CD4-positive, alpha-beta T cell treated with Interleukin-2 at 100 ng/mL for 4 hours (primary cell): Measurements from ENCODE around the gene TMPRSS11B.
"Not testable (repeated sequence)": the region's sequence is repeated elsewhere in the genome, so short reads cannot be mapped to it uniquely, and the experiment has no call there.

Experiments
- DNase-seq: peaks from one replicate; pipeline ENCODE4 v3.0.0-alpha.2; 2020; ENCODE audit warnings: low spot score

Gene TMPRSS11B

DNA sequence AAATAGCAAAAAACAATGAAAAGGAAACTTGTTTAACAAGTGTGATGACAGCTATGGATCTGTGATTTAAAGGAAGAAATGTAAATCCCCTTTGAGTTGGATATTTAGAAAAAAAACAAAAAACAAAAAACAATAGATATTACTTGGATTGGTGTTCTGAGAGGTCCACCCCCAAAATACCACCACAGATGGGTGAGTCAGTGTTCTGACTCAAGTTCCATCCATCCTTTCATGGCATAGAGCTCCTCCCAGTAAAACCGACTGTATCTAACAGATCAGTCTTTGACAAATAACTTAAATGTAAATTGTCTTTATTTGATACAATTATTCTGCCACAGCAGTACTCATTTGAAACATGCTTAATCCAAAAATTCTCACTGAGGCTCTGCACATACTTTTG is 27.4 kb downstream of the TMPRSS11B start:
- no peak for DNase-seq

- DNase-seq = no peak
Measured at GRCh38 chr4:68216501-68216900, 29.0 kb downstream of the TMPRSS11B start.

- DNase-seq = no peak
Measured at GRCh38 chr4:68209003-68209402, 36.5 kb downstream of the TMPRSS11B start.

- not testable (repeated sequence) for DNase-seq
Measured at GRCh38 chr4:68194305-68194704, 51.2 kb downstream of the TMPRSS11B start.

- DNase-seq = no peak
Measured at GRCh38 chr4:68193194-68193593, 52.3 kb downstream of the TMPRSS11B start.

GRCh38 chr4:68187145-68187544 is 58.3 kb downstream of the TMPRSS11B start:
- DNase-seq = no peak

DNA sequence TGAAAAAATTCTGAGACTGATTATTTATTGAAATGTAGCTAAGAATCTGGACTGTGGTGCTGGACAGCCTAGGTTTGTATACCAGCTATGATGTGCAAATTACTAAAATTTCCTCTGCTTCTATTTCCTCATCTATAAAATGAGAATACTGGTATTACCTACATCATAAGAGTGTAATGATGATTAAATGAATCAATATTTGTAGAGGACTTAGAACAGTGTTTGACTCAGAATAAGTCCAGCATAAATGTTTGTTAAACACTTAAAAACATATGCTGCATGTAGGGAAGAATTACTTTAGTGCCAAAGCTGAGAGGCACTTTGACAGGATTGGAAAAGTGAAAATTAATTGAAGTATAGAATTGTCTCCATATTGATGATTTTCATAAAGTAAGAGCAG is 60.6 kb downstream of the TMPRSS11B start:
- no peak for DNase-seq

DNA sequence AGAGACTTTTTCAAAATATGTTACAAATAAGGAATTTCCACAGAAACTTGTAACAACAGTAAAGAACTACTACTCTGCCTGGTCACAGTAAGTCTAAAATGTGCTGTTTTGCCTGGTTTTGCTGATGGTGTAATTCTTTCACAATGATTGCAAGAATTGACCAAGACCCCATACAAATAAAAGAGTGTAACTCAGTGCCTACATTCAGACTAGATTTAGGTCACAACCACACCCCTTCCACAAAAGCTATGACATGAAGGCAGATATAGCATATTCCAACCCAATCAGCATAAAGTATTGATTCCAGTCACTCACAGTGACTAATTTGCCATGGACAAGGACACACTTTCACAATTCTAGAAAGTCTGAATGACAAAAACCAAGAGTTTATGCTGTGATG is 62.1 kb downstream of the TMPRSS11B start:
- DNase-seq = no peak

- no peak for DNase-seq
Measured at GRCh38 chr4:68182382-68182820, 63.1 kb downstream of the TMPRSS11B start.

DNA sequence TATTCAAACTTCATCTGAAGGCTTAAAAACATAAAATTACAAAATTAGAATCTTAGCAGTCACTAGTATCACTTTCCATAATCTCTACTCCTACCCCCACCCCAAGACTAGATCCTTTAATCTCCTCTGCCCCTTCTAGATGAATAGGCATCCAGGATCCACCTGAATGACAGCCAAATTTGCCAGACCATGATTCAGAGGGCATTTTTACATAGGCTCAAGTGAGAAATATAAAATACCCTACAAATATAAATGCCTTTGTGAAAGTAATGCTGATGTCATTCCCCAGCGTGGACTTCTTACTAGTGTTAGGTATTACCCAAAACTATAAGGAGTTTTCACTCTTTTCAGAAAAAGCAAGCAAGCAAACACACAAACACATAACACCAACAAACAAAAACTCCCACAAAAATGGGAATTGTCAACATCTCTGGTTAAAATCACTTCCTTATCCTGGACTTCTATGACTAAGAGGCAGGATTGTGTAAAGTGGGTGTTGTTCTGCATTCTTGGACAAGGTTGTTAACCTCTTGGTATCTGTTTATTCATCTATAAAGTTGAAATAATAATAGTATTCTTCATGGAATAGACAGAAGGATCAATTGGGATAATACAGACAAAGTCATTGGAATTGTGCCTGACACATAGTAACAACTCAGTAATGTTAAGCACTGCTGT is 64.5 kb downstream of the TMPRSS11B start:
- no peak for DNase-seq

DNA sequence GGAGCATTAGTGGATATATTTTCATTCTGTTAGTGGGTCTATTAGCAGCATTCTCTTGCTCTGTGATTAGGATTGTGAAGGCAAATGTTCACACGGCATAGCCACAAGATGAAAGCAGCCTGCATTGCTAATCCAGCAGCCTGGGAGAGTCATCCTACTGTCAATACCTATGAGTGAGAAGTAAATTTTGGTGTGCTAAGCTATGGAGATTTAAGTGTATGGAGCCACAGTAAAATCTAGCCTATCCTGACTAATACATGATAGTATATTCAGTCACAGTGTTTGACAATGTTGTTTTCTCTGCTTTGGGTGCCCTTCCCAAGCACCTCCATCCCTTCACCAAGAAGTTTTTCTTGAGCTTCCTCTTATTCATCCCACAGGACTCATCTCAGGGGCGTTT is 68.6 kb downstream of the TMPRSS11B start:
- DNase-seq = no peak
